Central memory CD8-positive, alpha-beta T cell (primary cell): ENCODE results near the gene SLC6A7.

Experiments used
- ATAC-seq: fragments of 150-1000 bp; cut with Tn5 transposase; replicated peaks from 2 replicates; pipeline ENCODE4 v1.10.0; 2022; ENCODE audit warnings: mild to moderate bottlenecking, moderate FRiP score, moderate number of reproducible peaks; ENCODE audit not compliant: poor library complexity, severe bottlenecking; ENCODE audit errors: extremely low read depth
- DNase-seq, 2 donors: peaks; one replicate each; pipeline ENCODE4 v3.0.0; 2021; ENCODE audit warnings: low spot score in 2 of 2
- H3K27ac Mint-ChIP-seq: one replicate; pipeline ENCODE4 v1.8.0; 2022; ENCODE audit warnings: low read depth, mild to moderate bottlenecking, moderate library complexity, mixed read lengths
- H3K27me3 Mint-ChIP-seq: one replicate; pipeline ENCODE4 v1.8.0; 2022; ENCODE audit warnings: mixed read lengths
- H3K36me3 Mint-ChIP-seq: one replicate; pipeline ENCODE4 v1.8.0; 2022; ENCODE audit warnings: mild to moderate bottlenecking, moderate library complexity, mixed read lengths; ENCODE audit not compliant: insufficient read depth
- H3K4me1 Mint-ChIP-seq: one replicate; pipeline ENCODE4 v1.8.0; 2022; ENCODE audit warnings: mixed read lengths
- H3K4me3 Mint-ChIP-seq: one replicate; pipeline ENCODE4 v1.8.0; 2022; ENCODE audit warnings: mild to moderate bottlenecking, moderate library complexity, mixed read lengths
- H3K9me3 Mint-ChIP-seq: one replicate; pipeline ENCODE4 v1.8.0; 2022; ENCODE audit warnings: mixed read lengths

SLC6A7 gene

DNA sequence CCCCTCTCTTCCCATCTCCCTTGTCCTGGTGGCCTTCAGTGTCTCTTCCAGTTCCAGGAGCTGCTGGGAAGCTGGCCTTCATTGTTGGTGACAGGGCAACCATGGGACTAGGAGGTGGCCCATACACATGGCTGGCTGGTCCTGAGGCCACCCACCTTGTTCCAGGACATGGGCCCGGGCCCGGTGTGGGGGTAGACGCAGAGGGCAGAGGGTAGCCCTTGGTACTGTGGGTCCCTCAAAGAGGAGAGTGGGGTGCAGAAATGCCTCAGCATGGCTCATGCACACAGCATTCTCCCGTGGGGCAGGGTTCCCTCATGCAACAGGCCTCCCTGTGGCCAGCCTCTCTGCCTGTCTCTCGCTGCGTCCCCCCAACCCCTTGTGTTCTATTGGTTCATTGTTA, 20.8 kb downstream of the SLC6A7 start:
- DNase-seq (no peak), ATAC-seq (no peak)
- H3K27ac Mint-ChIP-seq: no peak overlapping the region
- peaks cover 23% of the 10 kb centered on the region for H3K27me3 Mint-ChIP-seq
- no peak overlapping the region for H3K4me3 Mint-ChIP-seq
- H3K36me3 Mint-ChIP-seq: peaks cover 6% of the 10 kb centered on the region
- no peaks in the 10 kb centered on the region for H3K9me3 Mint-ChIP-seq
- H3K4me1 Mint-ChIP-seq: peaks cover 25% of the 10 kb centered on the region

- Mint-ChIP-seq H3K9me3 (no peaks in the 10 kb centered on the region), H3K4me1 (peaks cover 25% of the 10 kb centered on the region), H3K4me3 (no peak overlapping the region), H3K36me3 (peaks cover 6% of the 10 kb centered on the region), H3K27ac (no peak overlapping the region), H3K27me3 (peaks cover 30% of the 10 kb centered on the region)
- ATAC-seq: no peak
- no peak for DNase-seq
Measured at GRCh38 chr5:150211156-150212030, 21.5 kb downstream of the SLC6A7 start.

DNA sequence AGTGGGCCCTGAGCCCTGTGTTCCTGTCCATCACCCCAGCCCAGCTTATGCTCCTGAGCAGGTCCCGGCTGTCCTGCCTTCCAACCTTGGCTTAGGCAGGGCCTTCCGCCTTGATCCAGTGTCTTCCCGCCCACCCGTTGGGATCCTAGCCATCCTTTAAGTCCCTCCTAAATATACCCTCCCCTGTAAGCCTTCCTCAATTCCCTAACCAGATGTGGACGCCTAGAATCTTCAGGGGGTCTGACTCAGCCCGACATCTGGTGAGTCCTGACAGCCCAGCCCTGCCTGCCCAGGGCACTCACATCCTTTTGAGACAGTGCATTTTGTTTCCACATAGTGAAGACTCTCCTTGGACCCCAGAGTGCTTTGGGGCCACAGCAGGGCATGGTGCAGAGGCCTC, 23.7 kb downstream of the SLC6A7 start:
- Mint-ChIP-seq H3K27me3 (peaks cover 33% of the 10 kb centered on the region), H3K4me1 (peaks cover 19% of the 10 kb centered on the region), H3K36me3 (peaks cover 7% of the 10 kb centered on the region), H3K9me3 (no peaks in the 10 kb centered on the region), H3K27ac (no peak overlapping the region), H3K4me3 (no peak overlapping the region)
- ATAC-seq (no peak), DNase-seq (no peak)

DNA sequence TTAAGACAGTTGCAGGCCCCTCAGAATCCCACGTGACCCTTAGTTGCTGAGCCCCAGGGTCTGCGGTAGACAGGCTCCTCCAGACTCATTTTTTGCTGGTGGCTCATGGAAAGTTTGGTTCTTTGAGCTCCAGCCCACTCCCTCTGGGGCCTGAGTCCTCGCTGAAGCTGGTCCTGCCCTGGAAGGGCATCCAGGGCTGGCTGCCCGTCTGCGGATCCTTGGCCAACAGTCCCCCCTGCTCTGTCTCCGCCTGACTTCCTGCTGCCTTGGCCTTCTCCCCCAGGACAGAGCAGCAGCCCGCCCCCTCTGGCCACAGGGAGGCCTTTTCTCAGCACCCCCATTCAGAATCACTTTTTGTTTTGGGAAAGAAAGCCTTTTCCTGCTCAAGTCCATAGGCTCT, 24.4 kb downstream of the SLC6A7 start:
- no peak overlapping the region for H3K27ac Mint-ChIP-seq
- H3K27me3 Mint-ChIP-seq: peaks cover 31% of the 10 kb centered on the region
- ATAC-seq (no peak), DNase-seq (no peak)
- peaks cover 11% of the 10 kb centered on the region for H3K4me1 Mint-ChIP-seq
- no peaks in the 10 kb centered on the region for H3K9me3 Mint-ChIP-seq
- peaks cover 5% of the 10 kb centered on the region for H3K36me3 Mint-ChIP-seq
- H3K4me3 Mint-ChIP-seq: no peak overlapping the region

GRCh38 chr5:150215979-150216944, 26.4 kb downstream of the SLC6A7 start:
- H3K27ac Mint-ChIP-seq: no peak overlapping the region
- H3K4me3 Mint-ChIP-seq: no peak overlapping the region
- peaks cover 31% of the 10 kb centered on the region for H3K27me3 Mint-ChIP-seq
- ATAC-seq (no peak), DNase-seq (no peak)
- no peaks in the 10 kb centered on the region for H3K9me3 Mint-ChIP-seq
- H3K36me3 Mint-ChIP-seq: peaks cover 5% of the 10 kb centered on the region
- no peaks in the 10 kb centered on the region for H3K4me1 Mint-ChIP-seq

- DNase-seq: no peak
- no peak overlapping the region for H3K27ac Mint-ChIP-seq
- ATAC-seq: no peak
- no peaks in the 10 kb centered on the region for H3K9me3 Mint-ChIP-seq
- H3K36me3 Mint-ChIP-seq: peaks cover 5% of the 10 kb centered on the region
- H3K4me1 Mint-ChIP-seq: no peaks in the 10 kb centered on the region
- H3K4me3 Mint-ChIP-seq: no peak overlapping the region
- H3K27me3 Mint-ChIP-seq: peaks cover 31% of the 10 kb centered on the region
Measured at GRCh38 chr5:150217038-150217437, 27.2 kb downstream of the SLC6A7 start.

DNA sequence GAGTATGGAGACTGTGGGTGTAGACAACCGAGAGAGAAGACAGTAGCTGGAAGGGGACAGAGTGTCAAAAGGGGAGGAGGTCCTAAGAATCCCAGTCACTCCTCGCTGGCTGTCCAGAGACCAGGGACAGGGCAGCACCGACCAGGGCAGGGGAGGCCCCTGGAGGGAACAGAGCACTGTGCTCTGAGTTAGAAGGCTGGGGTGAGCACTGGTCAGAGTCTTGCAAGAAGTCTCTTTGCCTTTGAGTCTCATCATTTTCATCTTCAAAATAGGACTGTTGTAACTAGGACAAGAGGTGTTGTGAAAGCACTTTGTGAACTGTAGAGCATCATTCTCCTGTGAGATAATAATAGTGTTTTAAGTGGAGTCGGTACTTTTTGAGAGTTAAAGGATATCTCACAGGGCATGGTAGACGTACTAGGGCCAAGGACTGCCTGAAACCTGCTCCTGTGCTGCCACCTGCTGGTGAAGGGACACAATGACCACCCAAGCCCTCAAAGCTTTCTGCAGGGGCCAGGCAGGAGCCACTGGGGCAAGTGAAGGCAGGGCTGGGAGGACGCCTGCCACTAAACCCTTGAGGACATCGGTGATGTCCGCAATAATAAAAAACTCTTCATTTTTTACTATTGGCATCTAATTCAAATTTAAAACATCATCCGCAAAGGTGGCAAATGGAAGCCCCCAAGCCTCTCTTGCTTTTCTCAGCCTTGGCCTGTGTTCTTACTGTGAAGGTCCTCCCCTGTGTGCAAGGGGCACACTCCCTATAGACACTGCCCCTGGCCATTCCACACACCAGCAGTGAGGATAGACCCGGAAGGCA, 28.2 kb downstream of the SLC6A7 start:
- no peak overlapping the region for H3K27ac Mint-ChIP-seq
- H3K27me3 Mint-ChIP-seq: peaks cover 31% of the 10 kb centered on the region
- ATAC-seq (peak; percentile 89), DNase-seq (peak; percentile 71 to 75)
- no peaks in the 10 kb centered on the region for H3K9me3 Mint-ChIP-seq
- H3K36me3 Mint-ChIP-seq: peaks cover 5% of the 10 kb centered on the region
- H3K4me3 Mint-ChIP-seq: no peak overlapping the region
- H3K4me1 Mint-ChIP-seq: no peaks in the 10 kb centered on the region

GRCh38 chr5:150218693-150219035, 28.8 kb downstream of the SLC6A7 start:
- H3K4me1 Mint-ChIP-seq: no peaks in the 10 kb centered on the region

DNA sequence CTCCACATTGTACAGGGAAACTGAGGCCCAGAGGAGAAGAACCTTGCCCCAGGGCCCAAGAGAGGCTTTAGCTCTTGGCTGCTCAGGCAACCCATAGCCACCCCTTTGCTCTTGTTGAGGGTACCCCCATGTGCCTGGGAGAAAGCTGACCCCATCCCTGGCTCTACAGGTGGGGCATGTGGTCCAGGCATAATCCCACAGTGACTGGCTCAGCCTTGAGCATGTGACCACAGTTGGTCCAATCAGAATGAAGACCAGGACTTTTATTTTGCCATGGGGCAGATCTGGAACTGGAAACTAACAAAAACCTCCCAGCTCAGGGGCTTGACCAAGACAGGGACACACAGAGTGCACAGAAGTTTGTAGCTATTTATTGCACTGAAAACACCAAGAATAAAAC, 29.3 kb downstream of the SLC6A7 start:
- Mint-ChIP-seq H3K27me3 (peaks cover 31% of the 10 kb centered on the region), H3K4me1 (no peaks in the 10 kb centered on the region), H3K36me3 (peaks cover 5% of the 10 kb centered on the region), H3K4me3 (no peak overlapping the region), H3K9me3 (no peaks in the 10 kb centered on the region), H3K27ac (no peak overlapping the region)
- DNase-seq (no peak), ATAC-seq (no peak)

More at GRCh38 chr5:150218693-150219035, 28.8 kb downstream of the SLC6A7 start:
- H3K36me3 Mint-ChIP-seq: peaks cover 5% of the 10 kb centered on the region
- no peaks in the 10 kb centered on the region for H3K9me3 Mint-ChIP-seq
- H3K27ac Mint-ChIP-seq: no peak overlapping the region
- ATAC-seq (no peak), DNase-seq (no peak)
- peaks cover 31% of the 10 kb centered on the region for H3K27me3 Mint-ChIP-seq
- H3K4me3 Mint-ChIP-seq: no peak overlapping the region

GRCh38 chr5:150219861-150220260, 30.0 kb downstream of the SLC6A7 start:
- no peak overlapping the region for H3K4me3 Mint-ChIP-seq
- H3K27ac Mint-ChIP-seq: no peak overlapping the region
- no peaks in the 10 kb centered on the region for H3K4me1 Mint-ChIP-seq
- H3K9me3 Mint-ChIP-seq: no peaks in the 10 kb centered on the region
- H3K36me3 Mint-ChIP-seq: peaks cover 4% of the 10 kb centered on the region
- peaks cover 31% of the 10 kb centered on the region for H3K27me3 Mint-ChIP-seq
- DNase-seq (no peak), ATAC-seq (no peak)

DNA sequence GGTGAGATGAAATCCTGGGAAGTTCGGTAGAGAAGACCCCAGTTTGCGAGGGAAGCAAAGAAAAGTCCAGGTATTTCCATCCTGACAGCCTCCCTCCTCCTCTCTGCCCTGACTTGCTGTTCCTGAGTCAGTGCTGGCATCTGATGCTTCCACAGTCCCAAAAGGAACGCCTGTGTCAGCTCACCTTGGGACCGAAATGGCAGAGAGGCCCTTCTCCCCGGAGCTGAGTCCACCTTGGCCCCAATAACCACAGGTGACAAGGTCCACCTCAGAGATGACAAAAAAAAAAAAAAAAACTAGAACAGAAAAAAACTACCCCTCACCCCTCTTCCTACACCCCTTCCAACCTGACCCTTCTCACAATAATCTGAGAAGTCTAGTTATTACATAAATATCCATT, 31.6 kb downstream of the SLC6A7 start:
- Mint-ChIP-seq H3K9me3 (no peaks in the 10 kb centered on the region), H3K4me1 (no peaks in the 10 kb centered on the region), H3K4me3 (no peak overlapping the region), H3K27ac (no peak overlapping the region), H3K36me3 (peaks cover 4% of the 10 kb centered on the region), H3K27me3 (peaks cover 21% of the 10 kb centered on the region)
- DNase-seq (no peak), ATAC-seq (no peak)

GRCh38 chr5:150222906-150223305, 33.0 kb downstream of the SLC6A7 start:
- Mint-ChIP-seq H3K9me3 (no peaks in the 10 kb centered on the region), H3K27me3 (peaks cover 6% of the 10 kb centered on the region), H3K36me3 (no peaks in the 10 kb centered on the region), H3K4me3 (no peak overlapping the region), H3K4me1 (no peaks in the 10 kb centered on the region), H3K27ac (no peak overlapping the region)
- ATAC-seq: no peak
- DNase-seq: no peak
